ENCODE measurements around the gene HBM.
"Not testable (repeated sequence)": the region's sequence is repeated elsewhere in the genome, so short reads cannot be mapped to it uniquely, and the experiment has no call there.

Gene HBM

GRCh38 chr16:188674-189073 is 22.9 kb downstream of the HBM start:
- DNase-seq: no peak

DNA sequence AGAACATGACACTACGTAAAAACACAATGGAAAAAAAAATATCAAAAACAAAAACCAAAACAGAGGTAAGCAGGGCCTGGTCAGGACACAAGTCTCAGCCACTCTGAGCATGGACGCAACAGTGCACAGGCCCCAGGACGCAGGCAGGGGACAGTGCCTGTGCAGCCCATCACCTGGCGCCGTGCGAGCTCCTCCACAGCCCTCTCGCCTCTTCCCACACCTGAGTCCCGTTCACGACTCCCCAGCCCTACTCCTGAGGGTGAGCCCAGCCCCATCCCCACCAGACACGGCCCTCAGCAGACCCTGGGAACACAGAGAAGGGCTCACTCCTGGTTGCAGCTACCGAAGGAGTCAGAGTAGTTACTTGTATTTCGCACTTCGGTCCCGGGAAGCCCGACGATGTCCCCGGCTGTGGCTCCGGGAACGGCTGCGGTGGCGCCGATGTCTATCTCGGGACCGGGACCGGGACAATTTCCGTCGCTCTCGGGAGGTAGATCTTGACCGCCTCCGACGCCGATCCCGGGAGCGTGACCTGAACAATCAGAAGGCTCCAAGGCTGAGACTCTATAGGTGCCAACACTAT is 23.9 kb downstream of the HBM start:
- DNase-seq: no peak

GRCh38 chr16:191831-192230 is 26.1 kb downstream of the HBM start:
- DNase-seq: no peak

DNA sequence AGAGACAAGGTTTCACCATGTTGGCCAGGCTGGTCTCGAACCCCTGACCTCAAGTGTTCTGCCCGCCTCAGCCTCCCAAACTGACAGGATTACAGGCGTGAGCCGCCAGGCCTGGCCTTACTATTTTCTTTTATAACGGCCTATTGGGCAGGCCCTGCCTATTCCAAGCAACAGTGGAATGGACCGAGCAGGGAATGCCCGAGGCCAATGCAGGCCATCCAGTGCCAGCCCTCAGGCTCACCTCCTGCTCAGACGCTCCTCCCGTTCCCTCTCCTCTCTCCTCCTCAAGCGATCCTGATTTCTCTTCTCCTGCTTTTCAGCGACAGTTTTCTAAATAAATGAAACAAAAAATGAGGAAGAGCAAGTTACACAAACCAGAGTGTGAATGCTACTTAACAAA is 26.9 kb downstream of the HBM start:
- no peak for DNase-seq

DNA sequence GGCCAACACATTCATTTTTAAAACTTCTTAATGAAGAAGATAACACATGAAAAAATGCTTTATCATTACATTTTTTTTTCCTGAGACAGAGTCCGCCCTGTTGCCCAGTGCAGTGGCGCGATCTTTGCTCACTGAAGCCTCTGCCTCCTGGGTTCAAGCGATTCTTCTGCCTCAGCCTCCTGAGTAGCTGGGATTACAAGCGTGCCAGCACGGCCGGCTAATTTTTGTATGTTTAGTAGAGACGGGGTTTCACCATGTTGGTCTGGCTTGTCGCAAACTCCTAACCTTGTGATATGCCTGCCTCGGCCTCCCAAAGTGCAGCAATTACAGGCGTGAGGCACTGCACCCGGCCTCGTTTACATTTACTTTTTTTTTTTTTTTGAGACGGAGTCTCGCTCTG is 27.7 kb downstream of the HBM start:
- no peak for DNase-seq

DNA sequence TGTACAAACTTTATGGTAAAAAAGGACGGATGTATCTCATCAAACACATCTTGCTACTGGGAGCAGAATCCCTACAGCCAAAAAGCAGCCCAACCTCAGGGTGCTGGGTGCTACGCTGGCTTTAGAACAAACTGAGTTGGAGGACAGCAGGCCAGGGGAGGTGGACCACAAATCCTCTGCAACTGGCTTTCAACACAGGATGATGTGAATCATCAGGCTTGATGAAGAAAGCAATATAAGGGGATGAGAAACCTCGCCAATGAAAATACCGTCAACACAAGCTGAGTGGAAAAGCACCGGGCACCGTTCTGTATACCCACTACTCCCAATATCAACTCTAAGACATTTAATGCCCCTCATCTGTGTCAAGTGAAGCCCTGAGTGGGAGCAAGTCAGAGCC is 28.7 kb downstream of the HBM start:
- DNase-seq: no peak

- DNase-seq: no peak
Measured at GRCh38 chr16:200388-200787, 34.6 kb downstream of the HBM start.

DNA sequence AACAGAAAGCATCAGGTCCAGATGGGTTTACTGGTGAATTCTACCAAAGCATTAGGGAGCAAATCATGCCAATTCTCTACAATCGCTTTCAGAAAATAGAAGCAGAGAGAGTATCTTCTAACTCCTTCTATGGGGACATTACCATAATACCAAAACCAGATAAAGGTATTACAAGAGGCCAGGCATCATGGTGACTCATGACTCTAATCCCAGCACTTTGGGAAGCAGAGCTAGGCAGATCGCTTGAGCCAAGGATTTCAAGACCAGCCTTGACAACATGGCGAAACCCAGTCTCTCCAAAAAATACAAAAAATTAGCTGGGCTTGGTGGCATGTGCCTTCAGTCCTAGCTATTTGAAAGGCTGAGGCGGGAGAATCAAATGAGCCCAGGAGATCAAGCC is 37.5 kb downstream of the HBM start:
- DNase-seq: no peak

- DNase-seq: not testable (repeated sequence)
Measured at GRCh38 chr16:204046-204445, 38.3 kb downstream of the HBM start.

GRCh38 chr16:209359-209758 is 43.6 kb downstream of the HBM start:
- not testable (repeated sequence) for DNase-seq

- not testable (repeated sequence) for DNase-seq
Measured at GRCh38 chr16:211631-212180, 45.9 kb downstream of the HBM start.

- no peak for DNase-seq
Measured at GRCh38 chr16:212999-213398, 47.2 kb downstream of the HBM start.
